Right renal cortex interstitium (tissue), 3 donors: ENCODE data around the gene MCU. TPM values are rescaled to one million over a fixed set of nuclear protein-coding genes. Genes with fewer than 3 reads are reported as not detected.
A peak's percentile ranks its signal among the peaks of the same experiment; 100 is the strongest.
"Not testable (repeated sequence)": the region's sequence is repeated elsewhere in the genome, so short reads cannot be mapped to it uniquely, and the experiment has no call there.

Source experiments
- DNase-seq, 3 donors: peaks; one replicate each; pipeline ENCODE4 v3.0.0-alpha.2; 2013; ENCODE audit warnings: low read depth in 3 of 3, low spot score in 2 of 3
- polyA plus RNA-seq, 3 donors: library from polyadenylated mRNA; unstranded; fragments of 120-200 nt; gene quantifications; one replicate each; pipeline ENCODE4 v1.2.1, GENCODE V29; 2013; ENCODE audit not compliant: insufficient read length in 3 of 3

The MCU gene
- polyA plus RNA-seq, 3 donors: 48.4 to 55.1 (median 50.3) TPM

GRCh38 chr10:72727130-72727529, 35.2 kb downstream of the MCU start:
- DNase-seq: no peak

GRCh38 chr10:72728462-72728861, 36.5 kb downstream of the MCU start:
- no peak for DNase-seq

- DNase-seq: no peak
These were observed 37.6 kb downstream of the MCU start for GRCh38 chr10:72729528-72729927.

GRCh38 chr10:72730479-72730878, 38.5 kb downstream of the MCU start:
- DNase-seq: no peak

GRCh38 chr10:72731916-72732419, 40.0 kb downstream of the MCU start:
- no peak for DNase-seq

GRCh38 chr10:72732521-72732920, 40.6 kb downstream of the MCU start:
- DNase-seq: no peak

- DNase-seq: no peak
These were observed 42.0 kb downstream of the MCU start for GRCh38 chr10:72733989-72734388.

- no peak for DNase-seq
These were observed 43.5 kb downstream of the MCU start for GRCh38 chr10:72735288-72735936.

- no peak for DNase-seq
These were observed 44.4 kb downstream of the MCU start for GRCh38 chr10:72736176-72736827.

GRCh38 chr10:72736828-72737220, 44.9 kb downstream of the MCU start:
- DNase-seq: no peak

GRCh38 chr10:72737357-72737756, 45.4 kb downstream of the MCU start:
- DNase-seq: not testable (repeated sequence)

GRCh38 chr10:72738486-72738885, 46.5 kb downstream of the MCU start:
- DNase-seq: peak; percentile 50 to 54 (median 52)

GRCh38 chr10:72740528-72740927, 48.6 kb downstream of the MCU start:
- DNase-seq: no peak

- DNase-seq: no peak
These were observed 50.1 kb downstream of the MCU start for GRCh38 chr10:72742092-72742491.

- no peak for DNase-seq
These were observed 50.9 kb downstream of the MCU start for GRCh38 chr10:72742797-72743196.

- no peak for DNase-seq
These were observed 52.6 kb downstream of the MCU start for GRCh38 chr10:72744566-72744965.

- DNase-seq: no peak
These were observed 54.8 kb downstream of the MCU start for GRCh38 chr10:72746426-72747363.

GRCh38 chr10:72747521-72747920, 55.6 kb downstream of the MCU start:
- DNase-seq: no peak

- DNase-seq: no peak
These were observed 61.9 kb downstream of the MCU start for GRCh38 chr10:72753760-72754231.

GRCh38 chr10:72754275-72755032, 62.5 kb downstream of the MCU start:
- DNase-seq: no peak
